Measurements from ENCODE around the gene DHRSX. TPM values are rescaled to one million over a fixed set of nuclear protein-coding genes. Genes with fewer than 3 reads are reported as not detected.

The DHRSX gene
- total and polyA plus RNA-seq, 2 donors (not counting 3 experiments of a cell fraction or from before 2014, with no cell fraction given) = 27.1 to 37.7 TPM

DNA sequence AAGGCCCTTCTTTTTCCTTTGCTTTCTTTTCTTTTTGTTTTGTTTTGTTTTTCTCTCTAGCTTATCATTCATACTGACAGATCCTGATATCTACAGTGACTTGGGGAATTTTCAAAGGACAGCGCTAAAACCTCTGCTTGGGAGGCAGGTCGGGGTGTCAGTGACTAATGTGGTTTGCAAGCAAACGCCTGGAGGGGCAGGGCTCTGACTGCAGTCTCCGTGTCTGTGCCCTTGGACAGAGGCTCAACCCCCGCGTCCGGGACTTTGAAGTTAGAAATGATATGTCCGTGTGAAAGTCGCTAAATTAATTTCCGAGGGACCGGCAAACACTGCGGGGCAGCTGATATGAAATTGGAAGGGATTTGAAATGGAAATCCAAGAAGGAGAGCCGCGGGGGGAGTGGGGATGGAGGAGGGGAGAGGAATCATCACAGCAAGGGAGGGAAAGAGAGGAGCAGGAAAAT is 312.4 kb downstream of the DHRSX start:
- Histone ChIP-seq H3K27ac (ENCODE audit: insufficient read depth, low read depth, low read length) (no peak overlapping the region), H3K9me3 (replicated peaks; ENCODE audit: control insufficient read depth, insufficient read depth, low read length) (peaks cover 5% of the 10 kb centered on the region), H4K20me1 (replicated peaks; ENCODE audit: control insufficient read depth, extremely low read depth, insufficient read depth, low read length) (no peaks in the 10 kb centered on the region), H3K27me3 (ENCODE audit: control insufficient read depth in 2 of 2, insufficient read depth in 2 of 2, low read length in 2 of 2) (no peaks in the 10 kb centered on the region), H3K4me3 (replicated peaks in 1 of 3; ENCODE audit: insufficient read depth in 1 of 3, low read depth in 1 of 3, low read length in 3 of 3) (no peak overlapping the region), H3K9me1 (replicated peaks; ENCODE audit: control insufficient read depth, extremely low read depth, insufficient read depth, low read length) (no peaks in the 10 kb centered on the region), H2AFZ (ENCODE audit: low read depth, low read length) (no peak overlapping the region), H3K4me2 (ENCODE audit: insufficient read depth, low read length) (no peak overlapping the region), H3K36me3 (ENCODE audit: control insufficient read depth in 2 of 2, extremely low read depth in 1 of 2, insufficient read depth in 2 of 2, low read length in 2 of 2) (no peaks in the 10 kb centered on the region), H3K4me1 (ENCODE audit: control insufficient read depth, extremely low read depth, insufficient read depth, low read length) (no peaks in the 10 kb centered on the region), H3K9ac (replicated peaks; ENCODE audit: extremely low read depth, insufficient read depth, low read length) (no peak overlapping the region), H3K79me2 (ENCODE audit: control insufficient read depth, insufficient read depth, low read length) (no peaks in the 10 kb centered on the region)
- DNase-seq (ENCODE audit: low read depth, low spot score) = no peak
- dilution Hi-C loops (cut with MboI; ENCODE audit: extremely low pct_ligation_motif_present, low sequenced_read_pairs) = no loop called here
- ChIA-PET POLR2A (no interaction called here), CTCF (no interaction called here)
- no peak for TF ChIP-seq EZH2 (IDR thresholded peaks at IDR 0.05; ENCODE audit: borderline replicate concordance, low read depth, low read length, severe bottlenecking)
- no peak for TF ChIP-seq GATA2 (IDR thresholded peaks at IDR 0.05; ENCODE audit: insufficient read depth, insufficient read length, low read depth, low read length)
- TF ChIP-seq, protein P1, sequence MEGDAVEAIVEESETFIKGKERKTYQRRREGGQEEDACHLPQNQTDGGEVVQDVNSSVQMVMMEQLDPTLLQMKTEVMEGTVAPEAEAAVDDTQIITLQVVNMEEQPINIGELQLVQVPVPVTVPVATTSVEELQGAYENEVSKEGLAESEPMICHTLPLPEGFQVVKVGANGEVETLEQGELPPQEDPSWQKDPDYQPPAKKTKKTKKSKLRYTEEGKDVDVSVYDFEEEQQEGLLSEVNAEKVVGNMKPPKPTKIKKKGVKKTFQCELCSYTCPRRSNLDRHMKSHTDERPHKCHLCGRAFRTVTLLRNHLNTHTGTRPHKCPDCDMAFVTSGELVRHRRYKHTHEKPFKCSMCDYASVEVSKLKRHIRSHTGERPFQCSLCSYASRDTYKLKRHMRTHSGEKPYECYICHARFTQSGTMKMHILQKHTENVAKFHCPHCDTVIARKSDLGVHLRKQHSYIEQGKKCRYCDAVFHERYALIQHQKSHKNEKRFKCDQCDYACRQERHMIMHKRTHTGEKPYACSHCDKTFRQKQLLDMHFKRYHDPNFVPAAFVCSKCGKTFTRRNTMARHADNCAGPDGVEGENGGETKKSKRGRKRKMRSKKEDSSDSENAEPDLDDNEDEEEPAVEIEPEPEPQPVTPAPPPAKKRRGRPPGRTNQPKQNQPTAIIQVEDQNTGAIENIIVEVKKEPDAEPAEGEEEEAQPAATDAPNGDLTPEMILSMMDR (IDR thresholded peaks at IDR 0.05; ENCODE audit: extremely low read depth in 1 of 2, insufficient read depth in 1 of 2, low read depth in 1 of 2, low read length in 2 of 2) = no peak
- TF ChIP-seq MYC (IDR thresholded peaks at IDR 0.05; ENCODE audit: low read depth, low read length) = no peak
- no peak for TF ChIP-seq POLR2A (IDR thresholded peaks at IDR 0.05; ENCODE audit: low read depth, low read length)
- no peak for TF ChIP-seq FOS (IDR thresholded peaks at IDR 0.05; ENCODE audit: borderline replicate concordance, insufficient read depth, low read length)
- TF ChIP-seq, protein P2, sequence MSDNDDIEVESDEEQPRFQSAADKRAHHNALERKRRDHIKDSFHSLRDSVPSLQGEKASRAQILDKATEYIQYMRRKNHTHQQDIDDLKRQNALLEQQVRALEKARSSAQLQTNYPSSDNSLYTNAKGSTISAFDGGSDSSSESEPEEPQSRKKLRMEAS (IDR thresholded peaks at IDR 0.05; ENCODE audit: insufficient read depth, insufficient read length) = no peak
- no peak for TF ChIP-seq JUN (IDR thresholded peaks at IDR 0.05; ENCODE audit: borderline replicate concordance, insufficient read depth, insufficient read length, low read depth)
- no peak for TF ChIP-seq POLR2AphosphoS5 (IDR thresholded peaks at IDR 0.05; ENCODE audit: insufficient read depth, low read depth, low read length)
- BruUV-seq (replicated peaks) = no TSS peak
- intact Hi-C loops (cut with micrococcal nuclease) = no loop called here
- no peak for FAIRE-seq

Data from endothelial cell of umbilical vein (primary cell).